Myocyte (in vitro differentiated cells): ENCODE results near the gene FAM163B. TPM values are rescaled to one million over a fixed set of nuclear protein-coding genes. Genes with fewer than 3 reads are reported as not detected.
A peak's percentile ranks its signal among the peaks of the same experiment; 100 is the strongest.

ENCODE experiments used
- DNase-seq: peaks from one replicate; pipeline ENCODE4 v3.0.0-alpha.2; 2012; ENCODE audit warnings: low read depth
- total RNA-seq: library from RNA; depleted of rRNA; stranded (reverse); fragments of >200 nt; gene quantifications from 2 replicates; pipeline ENCODE4 v1.2.3, GENCODE V29; 2014

Gene FAM163B
- total RNA-seq, 1 donor from 2014 or later, result not detected

DNA sequence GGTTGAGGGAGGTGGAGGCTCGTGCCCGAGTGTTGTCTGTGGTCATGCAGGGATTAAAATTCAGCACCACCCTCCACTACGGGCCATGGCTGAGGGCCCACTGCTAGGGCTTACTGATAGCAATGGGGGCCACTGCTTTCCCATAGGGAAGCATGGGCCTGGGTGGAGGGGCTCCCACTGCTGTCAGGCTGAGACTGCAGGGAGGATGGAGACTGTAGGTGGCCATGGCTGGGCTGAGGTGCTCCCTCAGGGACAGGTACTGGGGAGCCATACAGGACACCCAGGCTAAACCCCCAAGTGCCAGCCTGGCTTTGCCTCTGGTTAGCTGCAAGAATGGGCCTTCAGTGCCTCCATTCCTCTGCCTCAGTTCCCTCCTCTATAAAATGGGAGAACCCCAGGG is 26.1 kb downstream of the FAM163B start:
- no peak for DNase-seq

DNA sequence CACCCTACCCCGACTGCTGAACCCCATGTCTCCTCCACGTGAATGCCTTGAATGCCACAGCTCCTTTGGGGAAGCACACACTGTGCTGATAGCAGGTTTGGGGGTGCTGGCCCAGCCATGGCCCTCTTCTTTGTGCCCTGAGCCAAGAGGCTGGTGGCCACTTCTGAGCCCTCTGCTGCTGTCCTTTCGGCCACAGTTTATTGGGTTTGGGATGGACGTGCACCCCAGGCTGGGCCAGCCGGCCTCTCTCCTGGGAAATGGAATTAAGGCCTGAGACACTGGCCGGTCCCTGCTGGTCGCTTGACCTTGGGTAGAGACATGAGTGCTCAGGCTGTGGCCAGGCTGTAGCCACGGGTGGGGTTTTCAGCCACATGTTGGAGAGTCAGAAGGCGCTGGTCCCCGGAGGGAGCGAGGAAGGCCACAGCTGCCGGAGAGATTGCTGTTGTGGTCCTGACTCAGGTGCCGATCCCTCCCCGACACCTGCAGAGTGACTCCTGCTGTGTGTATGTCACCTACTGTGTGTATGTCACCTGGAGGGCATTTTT is 26.6 kb downstream of the FAM163B start:
- no peak for DNase-seq

DNA sequence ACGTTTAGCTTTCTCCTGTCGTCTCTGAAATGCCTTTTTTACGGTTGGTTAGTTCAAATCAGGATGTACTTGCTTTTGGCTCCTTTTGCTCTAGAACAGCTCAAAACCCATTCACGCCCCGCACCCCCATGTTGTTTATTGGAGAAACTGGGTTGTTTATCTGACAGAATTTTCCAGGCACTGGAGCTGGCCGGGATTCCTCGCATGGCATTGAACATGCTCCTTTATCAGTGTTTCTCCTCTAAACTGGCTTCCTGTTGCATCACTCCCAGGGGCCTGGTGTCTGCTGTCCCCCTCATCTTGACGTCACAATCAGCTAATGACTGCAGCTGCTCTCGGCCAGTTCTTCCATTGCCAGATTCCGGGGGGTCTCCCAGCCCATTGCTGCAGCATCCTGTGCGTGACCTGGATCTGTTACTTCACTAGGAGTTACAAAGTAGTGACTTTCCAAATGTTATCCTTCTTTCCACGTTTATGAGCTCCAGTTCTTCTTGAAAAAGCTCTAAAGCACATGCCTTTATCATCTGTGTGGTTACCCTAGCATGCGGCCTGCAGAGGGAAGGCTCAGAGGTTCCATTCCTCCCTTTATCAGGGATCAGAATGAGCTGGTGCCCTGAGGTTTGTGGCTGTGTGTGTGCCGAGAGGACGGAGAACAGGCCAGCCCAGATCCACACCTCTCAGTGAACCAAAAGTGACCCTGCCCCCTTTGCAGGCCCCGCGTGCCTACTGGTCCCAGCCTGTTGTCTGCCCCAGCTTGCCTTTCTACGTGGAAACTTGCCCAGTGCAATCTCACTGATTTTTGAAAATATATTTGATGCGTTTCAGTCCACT is 27.5 kb downstream of the FAM163B start:
- no peak for DNase-seq

DNA sequence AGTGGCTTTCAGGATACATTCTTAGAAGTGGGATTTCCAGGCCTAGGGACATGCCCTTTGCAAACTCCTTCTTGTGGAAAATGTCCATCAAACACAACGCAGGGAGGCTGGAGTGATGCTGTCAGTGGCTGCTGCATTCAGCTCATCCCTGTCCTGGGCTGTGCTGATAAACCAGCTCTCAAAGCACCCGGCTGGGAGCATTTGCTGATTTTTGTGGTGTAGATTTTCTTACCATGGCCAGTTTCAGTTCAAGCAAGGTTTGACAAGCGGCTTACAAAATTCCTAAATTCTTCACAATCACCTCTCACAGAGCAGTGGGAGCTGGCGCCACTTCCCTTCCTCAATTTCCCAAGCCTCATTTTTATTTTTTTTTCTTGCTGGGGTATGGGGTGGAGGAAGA is 28.2 kb downstream of the FAM163B start:
- no peak for DNase-seq

DNA sequence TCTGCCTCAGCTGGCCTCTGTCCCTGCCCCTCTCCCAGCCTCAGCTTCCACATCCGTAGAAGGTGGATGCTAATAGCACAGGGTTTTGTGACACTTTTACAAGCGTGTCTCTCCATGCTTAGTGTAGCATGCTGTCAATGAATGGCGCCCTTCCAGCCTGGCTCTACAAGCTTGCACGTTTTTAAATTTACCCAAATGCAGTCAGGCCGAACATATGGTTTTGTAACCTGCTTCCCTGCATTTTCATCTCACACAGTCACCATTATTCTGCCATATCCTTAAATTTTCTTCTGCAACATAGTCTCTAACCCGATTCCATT is 28.8 kb downstream of the FAM163B start:
- DNase-seq, result no peak

DNA sequence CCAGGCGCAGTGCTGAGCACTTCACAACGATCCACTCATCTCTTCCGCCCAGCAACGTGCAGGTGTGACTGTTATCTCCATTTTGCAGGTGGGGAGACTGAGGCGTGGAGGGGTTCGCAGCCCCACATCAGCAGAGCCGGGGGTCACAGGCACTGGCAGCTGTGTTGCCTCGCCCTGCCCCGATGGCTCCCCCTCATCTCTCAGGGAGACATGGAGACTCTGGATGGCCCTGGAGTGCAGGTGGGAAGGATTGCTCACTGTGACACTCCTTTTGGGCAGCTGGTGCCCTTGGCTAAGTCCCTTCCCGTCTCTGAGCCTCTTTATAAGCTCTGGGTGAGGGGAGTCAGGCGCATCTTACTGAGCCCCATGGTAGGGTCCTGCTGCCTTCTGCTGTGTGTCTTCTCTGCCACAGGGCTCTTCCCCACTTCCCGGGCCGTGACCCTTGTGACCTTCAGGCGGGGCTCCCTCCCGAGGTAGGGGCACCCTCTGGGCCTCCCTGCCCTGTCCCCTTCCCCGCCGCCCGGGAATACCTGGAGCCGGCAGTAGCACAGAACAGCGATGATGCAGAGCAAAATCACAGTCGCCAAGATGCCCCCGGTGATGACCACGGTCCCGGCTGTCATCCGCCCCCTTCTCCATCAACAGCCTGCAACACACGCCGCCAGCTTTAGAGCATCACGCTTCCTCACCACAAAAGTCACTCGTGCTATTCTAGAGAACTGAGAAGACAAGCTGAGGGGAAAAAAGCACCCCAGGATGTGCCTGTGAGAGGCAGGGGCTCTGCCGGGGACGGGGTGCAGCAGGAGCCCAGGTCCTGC is 29.4 kb downstream of the FAM163B start:
- no peak for DNase-seq

DNA sequence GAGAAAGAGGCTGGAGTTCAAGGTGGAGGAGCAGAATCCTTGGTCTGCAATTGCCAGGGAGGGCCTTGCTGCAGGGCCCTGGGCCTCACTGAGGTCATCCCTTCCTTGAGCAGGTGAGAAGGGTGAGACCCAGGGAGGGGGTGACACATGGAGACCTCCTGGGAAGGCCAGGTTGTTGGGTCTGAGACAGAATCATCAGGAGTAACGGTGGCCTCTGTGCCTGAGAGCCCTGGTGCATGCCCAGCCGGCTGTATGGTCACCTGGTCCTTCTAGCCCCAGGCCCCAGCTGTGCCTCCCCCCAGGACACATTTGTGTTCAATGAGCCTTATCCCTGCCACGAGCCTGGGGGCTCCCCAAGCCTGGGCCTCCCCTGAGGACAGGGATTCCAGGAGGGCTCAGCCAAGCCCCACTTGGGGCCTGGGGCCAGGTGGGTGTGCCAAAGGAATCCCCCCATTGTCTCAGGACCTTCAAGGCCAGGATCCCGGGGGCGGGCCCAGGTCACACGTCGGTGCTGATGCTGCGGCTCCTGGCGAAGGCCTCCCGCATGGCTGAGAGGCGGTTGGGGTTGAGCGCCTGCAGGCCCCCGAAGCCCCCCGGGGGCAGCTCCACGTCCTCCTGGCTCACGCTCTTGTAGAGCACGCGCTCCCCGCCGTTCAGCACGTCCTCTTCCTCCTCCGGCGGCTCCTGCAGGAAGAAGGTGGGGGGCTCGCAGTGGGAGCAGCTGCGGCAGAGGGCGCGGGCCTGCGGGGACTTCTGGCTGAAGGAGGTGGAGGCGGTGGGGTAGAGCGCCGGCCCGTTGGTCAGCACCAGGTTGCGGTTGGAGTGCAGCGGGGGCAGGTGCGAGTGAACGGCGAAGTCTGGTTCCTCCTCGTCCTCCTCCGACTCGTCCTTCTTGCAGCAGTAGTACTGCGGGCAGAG is 30.4 kb downstream of the FAM163B start:
- DNase-seq, result no peak

DNA sequence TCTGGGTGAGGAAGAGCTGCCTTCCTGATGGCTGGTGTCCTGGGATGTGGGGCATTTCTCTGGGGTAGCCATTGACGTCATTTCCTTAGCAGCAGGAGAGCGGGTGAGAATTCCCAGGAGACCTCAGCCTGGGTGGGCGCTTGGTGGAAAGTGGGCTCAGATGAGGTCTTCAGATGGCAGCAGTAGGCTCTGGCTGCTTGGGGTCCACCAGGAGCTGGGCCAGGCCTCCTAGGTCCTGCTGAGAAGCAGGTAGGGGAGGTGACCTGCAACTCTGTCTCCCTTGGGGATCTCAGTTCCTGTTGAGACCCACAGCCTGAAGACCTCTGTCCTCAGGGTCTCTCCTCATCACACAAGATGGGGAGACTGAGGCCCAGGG is 31.5 kb downstream of the FAM163B start:
- DNase-seq, result no peak

DNA sequence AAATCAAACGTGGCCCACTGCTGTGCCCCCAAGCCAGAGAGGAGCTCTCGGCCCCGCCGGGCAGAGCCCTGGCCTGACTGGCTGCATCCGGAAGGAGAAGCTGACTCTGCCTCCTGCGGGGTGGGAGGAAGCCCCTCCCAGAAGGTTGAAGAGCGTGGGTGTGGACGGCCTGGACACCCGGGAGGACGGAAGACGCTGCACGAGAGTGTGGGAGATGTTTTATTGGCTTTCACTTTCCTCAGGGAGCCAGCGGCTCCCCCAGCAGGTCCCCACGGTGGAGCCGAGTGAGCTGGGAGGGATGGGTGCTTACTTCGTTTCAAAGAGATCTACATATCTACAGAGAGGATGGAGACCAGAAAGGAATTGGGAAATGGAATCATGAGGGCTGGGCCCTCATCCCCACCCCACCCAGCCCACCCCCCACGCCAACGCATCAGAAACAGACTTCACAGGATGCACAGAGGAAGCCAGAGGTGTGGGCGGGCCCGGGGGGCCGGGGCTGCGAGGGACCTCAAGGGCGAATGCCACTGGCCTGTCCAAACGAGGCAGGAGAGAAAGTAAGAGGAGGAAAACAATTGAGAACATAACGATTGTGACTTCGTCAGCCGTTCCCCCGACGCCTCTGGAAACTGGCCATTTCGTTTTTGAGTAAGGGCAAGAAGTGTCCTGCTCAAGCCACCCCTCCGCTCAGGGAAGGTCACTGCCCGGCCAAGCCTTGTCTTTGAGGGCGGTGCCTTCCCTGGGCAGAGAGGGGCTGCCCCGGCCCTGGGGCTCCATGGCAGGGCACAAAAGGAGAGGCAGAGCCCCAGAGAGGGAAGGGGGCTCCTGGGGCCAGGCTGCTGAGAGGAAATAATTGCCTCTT is 32.1 kb downstream of the FAM163B start:
- DNase-seq, result no peak

DNA sequence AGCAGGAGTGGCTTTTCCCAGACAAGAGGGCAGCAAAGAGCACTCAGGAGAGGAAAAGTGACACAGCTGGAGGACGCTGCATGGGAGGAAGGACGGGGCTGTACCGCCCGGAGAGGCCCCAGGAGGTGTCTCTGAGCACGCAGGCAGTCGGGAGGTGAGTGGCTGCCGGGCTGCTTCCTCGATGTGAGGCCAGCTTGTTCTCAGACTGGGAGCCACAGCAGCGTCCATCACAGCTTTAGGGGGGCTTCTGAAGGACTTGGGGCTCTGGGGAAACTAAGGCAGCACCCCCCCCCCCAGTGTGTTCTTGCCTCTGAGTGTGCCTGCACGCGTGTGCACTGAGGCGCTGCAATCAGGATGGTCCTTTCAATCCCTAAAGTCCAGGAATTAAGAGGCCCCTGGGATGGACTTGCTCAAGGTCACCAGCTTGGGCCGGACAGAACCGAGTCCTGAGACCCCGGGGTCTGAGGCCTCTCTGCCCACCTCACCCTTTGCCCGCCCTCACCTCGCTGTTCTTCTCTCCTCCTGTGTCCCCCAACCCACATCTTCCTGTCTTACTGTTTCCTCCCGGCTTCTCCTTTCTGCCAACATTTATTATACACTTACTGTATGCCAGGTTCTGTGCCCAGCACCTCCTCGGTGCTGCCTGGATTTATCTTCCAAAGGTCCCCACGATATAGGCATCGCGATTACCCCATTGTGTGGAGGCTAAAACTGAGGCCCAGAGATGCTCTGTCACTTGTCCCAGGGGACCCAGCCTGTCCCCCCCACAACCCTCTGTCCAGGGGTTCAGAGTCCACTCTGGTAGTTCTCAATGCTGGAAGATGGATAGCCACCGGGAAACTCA is 32.9 kb downstream of the FAM163B start:
- no peak for DNase-seq

DNA sequence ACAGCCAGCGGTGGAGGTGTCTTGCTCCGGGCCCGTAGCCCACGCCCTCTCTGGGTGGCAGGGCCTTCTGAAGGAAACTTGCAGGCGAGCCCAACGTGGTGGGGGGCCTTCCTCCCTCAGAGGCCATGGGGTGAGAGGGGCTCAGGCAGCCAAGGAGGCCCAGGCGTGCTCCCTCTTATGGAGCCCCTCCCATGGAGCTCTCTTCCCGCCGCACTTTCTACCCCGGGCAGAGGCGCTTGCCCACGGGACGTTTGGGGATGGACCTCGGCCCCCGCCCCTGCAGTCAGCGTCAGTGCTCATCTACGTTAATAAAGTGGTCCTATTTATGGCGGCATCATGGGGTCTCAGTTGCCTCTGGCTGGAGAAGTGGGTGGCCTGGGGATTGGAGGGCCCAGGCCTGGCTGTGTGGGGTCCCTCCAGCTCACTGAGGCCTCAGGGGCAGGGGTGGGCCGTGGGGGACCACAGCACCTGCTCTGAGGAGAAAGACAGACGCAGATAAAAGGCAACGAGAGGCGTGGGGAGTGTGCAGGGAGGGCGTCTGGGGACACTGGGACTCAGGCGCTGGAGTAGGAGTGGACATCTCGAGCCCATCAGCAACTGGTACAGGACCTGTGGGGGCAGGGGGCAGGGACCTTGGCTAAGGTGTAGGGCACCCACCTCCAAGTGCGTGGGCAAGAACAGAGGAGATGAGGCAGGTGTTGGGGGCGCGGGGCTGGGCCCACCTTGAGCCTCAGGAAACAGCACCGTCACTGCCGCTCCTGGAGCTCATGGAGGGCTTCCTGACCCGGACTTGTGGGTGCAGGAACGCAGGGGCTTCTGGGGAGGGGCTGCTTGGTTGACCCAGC is 33.8 kb downstream of the FAM163B start:
- no peak for DNase-seq

DNA sequence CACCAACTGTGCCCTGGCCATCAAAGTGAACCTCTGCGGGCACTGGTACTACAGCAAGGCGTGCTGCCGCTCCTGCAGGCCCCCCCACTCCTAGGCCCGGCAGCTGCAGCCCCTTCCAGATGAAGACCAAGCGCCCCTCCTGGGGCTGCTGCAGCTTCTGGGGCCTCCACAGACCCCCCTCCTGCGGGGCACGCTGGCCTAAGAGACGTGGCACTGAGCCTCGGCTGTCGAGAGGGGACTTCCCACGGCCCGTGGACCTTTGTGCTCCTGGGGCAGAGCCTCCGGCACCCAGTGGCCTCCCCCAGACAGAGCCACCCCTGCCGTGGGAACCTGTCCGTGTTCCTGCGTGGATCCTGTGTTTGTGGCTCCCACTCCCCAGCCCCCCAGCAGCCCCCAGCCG is 34.4 kb downstream of the FAM163B start:
- no peak for DNase-seq

DNA sequence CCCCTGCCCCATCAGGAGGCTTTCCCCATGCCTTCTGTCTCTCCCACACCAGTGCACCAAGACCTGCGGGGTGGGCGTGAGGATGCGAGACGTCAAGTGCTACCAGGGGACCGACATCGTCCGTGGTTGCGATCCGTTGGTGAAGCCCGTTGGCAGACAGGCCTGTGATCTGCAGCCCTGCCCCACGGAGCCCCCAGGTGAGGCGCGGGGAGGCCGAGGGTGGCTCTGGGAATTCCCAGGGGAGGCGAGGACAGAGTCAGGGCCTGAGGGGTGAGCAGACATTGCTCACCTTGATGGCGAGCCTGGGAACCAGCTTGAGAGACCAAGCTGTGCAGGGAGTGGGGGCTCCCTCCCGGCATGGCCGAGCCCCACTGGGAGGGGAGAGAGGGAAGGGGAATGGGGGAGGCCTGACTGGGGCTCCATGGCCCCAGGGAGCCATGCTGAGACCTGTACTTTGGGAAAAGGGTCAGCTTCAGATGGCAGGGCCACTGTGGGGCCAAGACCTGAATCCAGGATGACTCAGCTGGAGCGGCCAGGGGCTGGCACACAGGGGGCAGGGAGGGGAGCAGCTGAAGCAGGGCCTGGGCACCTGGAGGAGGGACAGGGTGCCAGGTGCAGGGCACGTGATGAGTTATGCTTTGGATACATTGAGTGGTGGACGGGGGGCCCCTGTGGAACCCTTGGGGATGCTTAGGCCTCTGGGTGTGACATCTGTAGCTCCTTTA is 35.2 kb downstream of the FAM163B start:
- DNase-seq, result no peak

DNA sequence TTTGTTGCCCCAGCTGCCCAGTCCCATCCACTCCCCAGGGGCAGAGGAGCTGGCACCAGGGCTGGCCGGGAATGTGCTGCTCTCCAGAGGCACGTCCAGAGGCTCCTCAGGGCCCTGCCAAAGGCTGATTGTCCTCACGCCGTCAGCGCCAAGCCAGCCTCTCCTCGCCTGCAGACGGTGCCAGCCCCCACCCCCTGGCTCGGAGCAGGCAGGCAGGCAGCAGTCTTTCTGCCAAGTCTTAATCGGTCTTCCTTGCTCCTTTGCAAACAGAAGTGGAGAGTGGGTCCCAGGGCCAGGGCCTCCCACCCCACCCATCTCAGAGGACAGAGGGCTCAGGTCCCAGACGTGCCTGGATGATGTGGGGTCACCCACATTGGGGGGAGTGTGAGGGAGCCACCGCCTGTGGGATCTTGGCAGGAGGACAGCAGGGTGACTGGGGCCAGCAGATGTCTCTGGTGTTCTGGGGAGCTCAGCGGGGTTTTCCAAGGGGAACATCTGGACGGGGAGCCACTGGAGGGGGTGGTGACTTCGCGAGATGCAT is 36.3 kb downstream of the FAM163B start:
- DNase-seq, result peak; percentile 24

DNA sequence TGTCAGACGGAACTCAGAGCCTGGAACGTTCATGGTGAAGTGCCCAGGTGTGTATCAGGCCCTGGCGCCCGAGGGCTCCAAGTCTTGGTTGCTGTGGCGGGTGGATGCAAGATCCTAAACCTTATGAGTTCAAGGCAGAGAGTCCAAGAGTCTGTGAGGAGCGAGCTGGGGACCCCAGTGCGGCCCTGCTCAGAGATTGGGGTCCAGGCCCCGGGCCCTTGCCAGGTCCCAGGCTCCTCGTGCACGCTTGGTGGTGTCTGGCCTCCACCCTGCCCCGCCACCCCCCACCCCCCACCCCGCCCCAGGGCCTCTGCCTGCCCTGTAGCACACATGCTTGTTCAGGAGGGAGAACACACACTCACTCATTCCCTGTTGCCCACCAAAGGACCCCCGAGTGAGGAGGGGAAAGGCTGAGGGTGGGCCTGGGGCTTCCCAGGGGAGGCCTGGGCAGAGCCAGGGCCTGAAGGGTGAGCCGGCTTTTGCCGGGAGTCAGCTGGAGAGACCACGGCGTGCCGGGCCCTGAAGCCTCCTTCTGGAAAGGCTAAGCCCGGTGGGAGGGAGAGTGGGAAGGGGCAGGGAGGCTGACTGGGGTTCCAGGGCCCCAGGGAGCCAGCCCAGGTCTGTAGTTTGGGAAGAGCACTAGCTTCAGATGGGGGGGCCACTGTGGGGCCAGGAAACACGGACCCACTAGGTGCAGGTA is 37.1 kb downstream of the FAM163B start:
- DNase-seq, result no peak

DNA sequence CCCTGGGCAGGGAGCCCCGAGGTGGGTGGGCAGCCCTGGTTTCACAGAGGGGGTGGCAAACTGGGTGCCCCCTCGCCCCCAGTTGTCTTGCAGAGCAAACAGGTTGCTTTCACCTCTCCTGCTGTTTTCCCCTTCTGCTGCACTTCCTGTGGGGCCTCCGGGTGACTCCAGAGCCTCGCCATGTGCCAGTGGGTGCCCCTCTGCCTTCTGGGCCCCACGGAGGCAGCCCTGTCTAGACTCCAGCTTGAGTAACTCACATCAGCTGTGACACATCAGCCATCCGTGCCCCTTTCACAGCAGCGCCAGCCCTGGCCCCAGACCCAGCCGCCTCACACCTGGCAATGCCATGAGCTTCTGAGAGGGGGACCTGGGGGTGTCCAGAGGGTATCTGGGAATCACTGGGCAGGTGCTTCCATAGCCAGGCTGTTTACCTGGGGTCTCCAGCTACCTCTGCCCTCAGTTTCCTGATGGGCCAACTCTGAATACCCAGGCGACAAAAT is 37.7 kb downstream of the FAM163B start:
- DNase-seq, result no peak

DNA sequence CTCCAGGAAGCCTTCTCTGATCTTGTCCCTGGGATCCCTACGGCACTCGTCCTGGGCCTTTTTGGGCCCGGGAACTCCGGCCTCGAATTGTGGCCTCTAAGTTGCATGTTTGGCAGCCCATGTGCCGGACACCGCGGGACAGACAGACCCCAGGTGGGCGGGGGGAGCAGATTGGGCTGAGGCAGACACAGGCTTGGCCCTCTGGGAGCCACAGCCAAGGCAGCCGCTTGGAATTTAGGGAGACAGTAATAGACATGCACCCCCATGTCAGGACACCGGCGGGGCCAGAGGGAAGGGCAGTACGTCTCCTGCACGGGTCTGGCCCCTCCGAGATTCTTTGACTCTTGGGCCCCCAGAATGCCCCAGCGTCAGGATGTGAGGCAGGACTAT is 38.5 kb downstream of the FAM163B start:
- DNase-seq, result no peak
